LNCaP clone FGC (cell line): ENCODE measurements around the gene PADI2.

ENCODE experiments used
- DNase-seq: peaks from one replicate; pipeline ENCODE4 v3.0.0-alpha.2; 2011; ENCODE audit warnings: low read depth
- H3K4me3 ChIP-seq: 2 replicates; pipeline ENCODE4 v1.5.1; 2011; ENCODE audit warnings: mild to moderate bottlenecking, low read depth, low read length, control low read depth
- TF ChIP-seq, protein P1 (sequence below): IDR thresholded peaks from 2 replicates; pipeline ENCODE4 v1.5.1; 2012; ENCODE audit warnings: mild to moderate bottlenecking; ENCODE audit not compliant: control insufficient read depth, insufficient read depth; ENCODE audit errors: extremely low read depth

Gene PADI2

DNA sequence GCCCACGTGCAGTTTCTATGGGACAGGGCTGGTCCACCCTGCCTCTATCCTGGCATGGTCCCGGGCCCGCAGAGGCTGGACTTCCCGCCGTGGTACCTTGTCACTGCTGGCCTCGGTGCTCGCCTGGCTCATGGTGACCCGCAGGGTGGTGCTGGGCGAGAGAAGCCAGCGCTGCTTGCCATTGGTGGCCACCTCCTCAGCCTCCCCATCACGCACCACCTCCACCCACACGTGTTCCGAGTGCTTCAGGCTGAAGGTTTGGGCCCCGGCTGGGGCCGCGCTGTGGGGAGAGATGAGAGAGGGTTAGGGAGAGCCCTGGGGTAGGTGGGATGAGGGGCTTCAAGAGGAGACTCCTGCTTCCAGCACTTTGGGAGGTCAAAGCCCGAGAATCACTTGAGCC is 14.5 kb downstream of the PADI2 start:
- TF ChIP-seq, protein P1, sequence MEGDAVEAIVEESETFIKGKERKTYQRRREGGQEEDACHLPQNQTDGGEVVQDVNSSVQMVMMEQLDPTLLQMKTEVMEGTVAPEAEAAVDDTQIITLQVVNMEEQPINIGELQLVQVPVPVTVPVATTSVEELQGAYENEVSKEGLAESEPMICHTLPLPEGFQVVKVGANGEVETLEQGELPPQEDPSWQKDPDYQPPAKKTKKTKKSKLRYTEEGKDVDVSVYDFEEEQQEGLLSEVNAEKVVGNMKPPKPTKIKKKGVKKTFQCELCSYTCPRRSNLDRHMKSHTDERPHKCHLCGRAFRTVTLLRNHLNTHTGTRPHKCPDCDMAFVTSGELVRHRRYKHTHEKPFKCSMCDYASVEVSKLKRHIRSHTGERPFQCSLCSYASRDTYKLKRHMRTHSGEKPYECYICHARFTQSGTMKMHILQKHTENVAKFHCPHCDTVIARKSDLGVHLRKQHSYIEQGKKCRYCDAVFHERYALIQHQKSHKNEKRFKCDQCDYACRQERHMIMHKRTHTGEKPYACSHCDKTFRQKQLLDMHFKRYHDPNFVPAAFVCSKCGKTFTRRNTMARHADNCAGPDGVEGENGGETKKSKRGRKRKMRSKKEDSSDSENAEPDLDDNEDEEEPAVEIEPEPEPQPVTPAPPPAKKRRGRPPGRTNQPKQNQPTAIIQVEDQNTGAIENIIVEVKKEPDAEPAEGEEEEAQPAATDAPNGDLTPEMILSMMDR = no peak
- no peak for DNase-seq
- H3K4me3 ChIP-seq = no peak overlapping the region

DNA sequence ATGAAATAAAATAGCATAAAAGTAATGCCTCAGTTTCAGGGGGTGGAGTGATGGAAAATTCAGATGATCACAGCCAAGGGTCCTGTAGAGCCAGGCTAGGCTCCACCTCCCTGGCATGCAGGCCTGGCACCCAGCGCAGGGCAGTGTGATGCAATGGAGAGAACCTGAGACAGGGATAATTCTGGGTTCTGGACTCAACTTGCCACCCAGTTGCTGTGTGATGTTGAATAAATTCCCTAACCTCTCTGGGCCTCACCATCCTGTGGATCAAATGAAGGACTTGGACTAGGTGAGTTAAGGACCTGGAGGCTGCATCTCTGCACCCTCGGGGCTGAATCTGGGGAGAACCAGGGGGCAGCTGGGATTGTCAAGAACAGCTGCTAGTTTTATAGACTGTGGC is 17.0 kb downstream of the PADI2 start:
- TF ChIP-seq, protein P1 = no peak
- DNase-seq = no peak
- H3K4me3 ChIP-seq = no peak overlapping the region

DNA sequence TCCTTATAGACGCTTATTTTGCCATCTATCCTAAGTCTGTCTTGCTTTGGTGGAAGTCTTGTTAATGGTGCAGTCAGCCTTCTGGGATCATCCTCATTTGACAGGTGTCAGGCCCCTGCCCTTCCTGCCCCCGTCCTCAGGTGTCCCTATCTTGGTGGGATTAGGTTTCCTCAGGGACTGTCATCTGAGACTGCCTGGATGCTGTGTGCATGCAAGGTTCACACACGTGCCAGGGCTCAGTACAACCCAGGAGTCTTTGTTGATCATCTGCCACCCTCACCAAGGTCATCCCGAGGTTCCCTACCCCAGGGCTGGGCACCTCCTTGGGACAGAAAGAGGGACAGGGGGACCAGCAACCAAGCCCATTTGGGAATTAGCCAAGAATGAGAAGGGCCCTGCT is 18.0 kb downstream of the PADI2 start:
- TF ChIP-seq, protein P1 = no peak
- DNase-seq = no peak
- no peak overlapping the region for H3K4me3 ChIP-seq

DNA sequence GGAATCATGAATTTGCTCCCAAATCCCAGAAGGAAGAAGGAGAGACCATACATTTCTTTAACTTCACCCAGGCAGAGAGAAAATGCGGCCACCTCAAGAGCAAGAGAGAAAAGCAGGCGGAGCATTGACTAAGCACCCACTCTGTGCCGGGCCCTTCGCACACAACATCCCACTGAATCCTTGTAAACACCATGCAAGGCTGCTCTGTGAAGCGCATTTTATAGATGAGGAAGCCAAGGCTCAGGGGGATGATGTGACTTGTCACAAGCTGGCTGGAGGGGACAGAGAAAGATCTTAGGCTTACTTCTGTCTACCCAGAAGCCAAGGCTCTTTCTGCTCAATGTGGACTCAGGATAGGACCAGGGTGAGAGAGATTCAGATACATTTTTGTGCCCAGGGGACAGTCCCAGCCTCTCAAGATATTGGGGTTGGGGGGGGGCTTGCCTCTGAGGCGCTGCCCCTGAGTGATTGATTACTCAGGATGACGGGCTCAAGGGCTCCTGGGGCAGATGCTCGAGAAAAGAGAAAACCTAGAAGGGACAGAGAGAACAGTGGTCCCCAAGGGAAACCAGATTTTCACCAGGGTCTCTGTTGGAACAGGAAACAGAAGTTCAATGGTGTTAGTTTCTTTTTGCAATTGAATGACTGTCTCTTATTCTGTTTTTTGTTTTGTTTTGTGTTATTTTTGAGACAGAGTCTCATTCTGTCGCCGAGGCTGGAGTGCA is 19.5 kb downstream of the PADI2 start:
- DNase-seq = no peak
- no peak overlapping the region for H3K4me3 ChIP-seq
- TF ChIP-seq, protein P1 = no peak

DNA sequence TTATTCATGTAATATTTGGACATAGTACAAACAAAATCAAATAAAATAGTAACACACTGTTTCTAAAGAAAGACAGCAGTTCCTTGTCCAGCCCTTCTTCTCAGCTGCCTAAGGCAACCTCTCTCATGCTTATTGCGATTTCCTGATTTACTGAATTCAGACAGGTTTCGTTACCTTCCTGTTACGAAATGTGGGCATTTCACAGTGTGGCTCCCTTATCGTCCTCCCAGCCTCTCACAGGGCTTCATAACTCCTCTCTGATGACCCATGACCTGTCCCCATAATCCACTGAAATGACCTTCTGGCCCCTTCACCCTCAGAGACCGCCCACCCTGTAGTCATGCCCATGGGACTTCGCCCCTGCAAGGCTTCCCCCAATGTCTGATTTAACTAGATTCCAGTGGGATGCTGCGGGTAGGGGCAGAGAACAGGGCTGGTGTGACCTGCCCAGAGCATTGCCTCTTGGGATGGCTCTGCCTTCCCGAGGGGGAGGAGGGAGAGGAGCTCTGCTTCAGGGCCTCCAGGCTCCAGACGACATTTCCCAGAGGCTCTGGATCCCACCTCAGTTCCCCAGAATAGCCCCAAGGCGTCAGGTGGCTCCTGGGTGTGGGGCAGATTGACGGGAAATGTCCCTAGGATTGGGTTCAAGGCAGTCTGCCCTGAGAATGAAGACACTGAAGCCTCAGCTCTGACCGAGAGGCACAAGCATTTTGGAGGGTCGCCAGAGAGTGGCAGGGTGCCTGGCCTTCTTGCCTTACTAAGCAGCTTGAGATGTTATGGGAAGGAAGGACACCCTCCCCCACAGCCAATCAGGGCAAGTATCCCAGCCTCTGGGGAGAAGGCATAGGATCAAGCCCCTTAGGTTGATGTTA is 20.6 kb downstream of the PADI2 start:
- TF ChIP-seq, protein P1 = no peak
- no peak for DNase-seq

DNA sequence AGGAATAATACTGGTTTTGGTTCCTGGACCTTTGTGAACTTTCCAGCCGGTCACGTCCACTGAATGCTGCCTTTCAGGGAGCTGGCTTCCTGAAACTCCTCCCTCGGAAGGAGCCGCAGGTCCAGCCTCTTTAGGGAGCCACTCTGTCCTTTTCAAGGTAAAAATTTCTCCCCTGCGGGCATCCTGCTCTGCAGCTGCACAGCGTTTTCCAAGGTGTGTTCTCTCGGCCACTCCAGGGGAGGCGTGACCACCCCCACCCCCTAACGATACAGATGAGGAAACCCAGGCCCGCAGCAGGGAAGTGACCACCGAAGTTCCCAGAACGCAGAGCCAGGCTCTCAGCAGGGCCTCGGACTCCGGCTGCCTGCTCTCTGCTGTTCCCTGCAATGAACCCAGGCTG is 21.5 kb downstream of the PADI2 start:
- DNase-seq = no peak
- TF ChIP-seq, protein P1 = no peak
- no peak overlapping the region for H3K4me3 ChIP-seq

More for the DNA sequence above, 20.6 kb downstream of the PADI2 start:
- no peak overlapping the region for H3K4me3 ChIP-seq
